H1 (cell line): ENCODE measurements around the gene HADH. TPM values are rescaled to one million over a fixed set of nuclear protein-coding genes. Genes with fewer than 3 reads are reported as not detected.

ENCODE experiments used
- CTCF ChIA-PET: fragments of 300-600 bp; sonication (Branson Sonifier 250); formaldehyde crosslinking; loops from one replicate; lab custom pipeline; 2021; ENCODE audit not compliant: partially characterized antibody; lab: Charles Lee
- POLR2A ChIA-PET: fragments of 300-600 bp; sonication (Branson Sonifier 250); formaldehyde crosslinking; loops from one replicate; lab custom pipeline; 2021; ENCODE audit warnings: inconsistent platforms; ENCODE audit not compliant: partially characterized antibody; lab: Charles Lee
- DNase-seq, 2 experiments: peaks; one replicate each; pipeline versions ENCODE4 v3.0.0 to v3.0.0-alpha.2; 2010 to 2022; ENCODE audit warnings: low spot score in 2 of 2, low read depth in 1 of 2, mixed read lengths in 1 of 2
- FAIRE-seq: peaks from 2 replicates; lab custom pipeline; 2011; peaks lifted over from hg19 to GRCh38; lab: Jason Lieb, UNC
- H2AFZ ChIP-seq: 2 replicates; pipeline ENCODE4 v1.8.1; 2012; ENCODE audit warnings: low read length, inconsistent platforms
- H2AK5ac ChIP-seq: 2 replicates; pipeline ENCODE4 v1.6.1; 2013; ENCODE audit warnings: low read depth, low read length
- H2BK120ac ChIP-seq: replicated peaks from 2 replicates; pipeline ENCODE3; 2013; ENCODE audit warnings: low read depth, low read length, inconsistent platforms
- H2BK12ac ChIP-seq: 2 replicates; pipeline ENCODE4 v1.6.1; 2013; ENCODE audit warnings: low read depth, low read length
- H2BK15ac ChIP-seq: 2 replicates; pipeline ENCODE4 v1.6.1; 2013; ENCODE audit warnings: low read length
- H2BK20ac ChIP-seq: 2 replicates; pipeline ENCODE4 v1.6.1; 2013; ENCODE audit warnings: low read length
- H2BK5ac ChIP-seq: 2 replicates; pipeline ENCODE4 v1.6.1; 2013; ENCODE audit warnings: low read depth, low read length
- H3K14ac ChIP-seq: 2 replicates; pipeline ENCODE4 v1.6.1; 2013; ENCODE audit warnings: inconsistent platforms; ENCODE audit not compliant: insufficient read length
- H3K18ac ChIP-seq: 2 replicates; pipeline ENCODE4 v1.6.1; 2013; ENCODE audit warnings: low read length; ENCODE audit errors: extremely low read depth
- H3K23ac ChIP-seq: 2 replicates; pipeline ENCODE4 v1.6.1; 2013; ENCODE audit warnings: inconsistent platforms; ENCODE audit not compliant: insufficient read length
- H3K23me2 ChIP-seq: 2 replicates; pipeline ENCODE4 v1.6.1; 2013; ENCODE audit warnings: low read depth, low read length
- H3K27ac ChIP-seq: 2 replicates; pipeline ENCODE4 v1.6.1; 2011; ENCODE audit warnings: low read depth, low read length, inconsistent platforms
- H3K27me3 ChIP-seq, 4 experiments: replicated peaks in 1 of 4; 1 replicate in 1 of 4; 2 replicates in 3 of 4; pipeline versions ENCODE4 v1.6.1 to v1.8.1; 2011 to 2013; ENCODE audit warnings: low read length in 3 of 4, mild to moderate bottlenecking in 3 of 4, inconsistent platforms in 2 of 4, mixed read lengths in 2 of 4, moderate library complexity in 1 of 4; ENCODE audit not compliant: control insufficient read depth in 3 of 4, insufficient read depth in 3 of 4; ENCODE audit errors: extremely low read depth in 1 of 4
- H3K36me3 ChIP-seq, 4 experiments: 2 replicates each; pipeline versions ENCODE4 v1.6.1 to v1.8.1; 2011 to 2013; ENCODE audit warnings: mild to moderate bottlenecking in 4 of 4, low read length in 3 of 4, moderate library complexity in 2 of 4, control low read depth in 1 of 4, inconsistent platforms in 1 of 4; ENCODE audit not compliant: insufficient read depth in 4 of 4, control insufficient read depth in 2 of 4
- H3K4ac ChIP-seq: replicated peaks from 2 replicates; pipeline ENCODE3; 2013; ENCODE audit warnings: low read length, low read depth, mixed read lengths, inconsistent platforms; ENCODE audit not compliant: insufficient read length
- H3K4me1 ChIP-seq, 4 experiments: replicated peaks in 1 of 4; 1 replicate in 1 of 4; 2 replicates in 3 of 4; pipeline versions ENCODE4 v1.6.1 to v1.8.1; 2011 to 2013; ENCODE audit warnings: low read length in 3 of 4, inconsistent platforms in 2 of 4, mixed read lengths in 1 of 4; ENCODE audit not compliant: insufficient read depth in 4 of 4, control insufficient read depth in 3 of 4
- H3K4me2 ChIP-seq, 2 experiments: 2 replicates each; pipeline versions ENCODE4 v1.6.1 to v1.8.1; 2011 to 2013; ENCODE audit warnings: low read depth in 2 of 2, low read length in 2 of 2, control low read depth in 1 of 2, inconsistent platforms in 1 of 2, mild to moderate bottlenecking in 1 of 2; ENCODE audit not compliant: insufficient read depth in 1 of 2
- H3K4me3 ChIP-seq, 4 experiments: fragments of 200-600, 300-600 bp in 1 of 4; sonication (generic), shearing (Covaris generic), sonication (Bioruptor Twin) in 1 of 4; 2 replicates each; pipeline versions ENCODE4 v1.5.1 to v1.8.1; 2011 to 2016; ENCODE audit warnings: low read length in 4 of 4, low read depth in 3 of 4, control low read depth in 2 of 4, inconsistent platforms in 2 of 4, mild to moderate bottlenecking in 2 of 4, mixed read lengths in 1 of 4, moderate library complexity in 1 of 4; ENCODE audit not compliant: insufficient read depth in 2 of 4; ENCODE audit errors: extremely low read depth in 1 of 4
- H3K56ac ChIP-seq: replicated peaks from 2 replicates; pipeline ENCODE3; 2013; ENCODE audit warnings: low read depth, mild to moderate bottlenecking, mixed read lengths, low read length, inconsistent platforms; ENCODE audit not compliant: insufficient read length
- H3K79me1 ChIP-seq: 2 replicates; pipeline ENCODE4 v1.6.1; 2013; ENCODE audit warnings: low read depth, low read length, control low read depth
- H3K79me2 ChIP-seq, 2 experiments: 2 replicates each; pipeline versions ENCODE4 v1.6.1 to v1.8.1; 2012 to 2013; ENCODE audit warnings: low read length in 2 of 2, mild to moderate bottlenecking in 2 of 2, inconsistent platforms in 1 of 2; ENCODE audit not compliant: insufficient read depth in 2 of 2, control insufficient read depth in 1 of 2
- H3K9ac ChIP-seq, 4 experiments: replicated peaks in 1 of 4; 1 replicate in 1 of 4; 2 replicates in 3 of 4; pipeline versions ENCODE4 v1.6.1 to v1.8.1; 2011 to 2013; ENCODE audit warnings: low read depth in 3 of 4, low read length in 3 of 4, control low read depth in 2 of 4, mild to moderate bottlenecking in 2 of 4, moderate library complexity in 2 of 4, inconsistent platforms in 1 of 4; ENCODE audit errors: extremely low read depth in 1 of 4
- H3K9me3 ChIP-seq, 2 experiments: 2 replicates each; pipeline versions ENCODE4 v1.6.1 to v1.8.1; 2012 to 2013; ENCODE audit warnings: mild to moderate bottlenecking in 2 of 2, moderate library complexity in 2 of 2, control low read depth in 1 of 2, inconsistent platforms in 1 of 2, low read depth in 1 of 2, low read length in 1 of 2, mixed read lengths in 1 of 2; ENCODE audit not compliant: insufficient read depth in 2 of 2
- H4K20me1 ChIP-seq, 2 experiments: replicated peaks in 1 of 2; 2 replicates each; pipeline versions ENCODE3 to v1.8.1; 2011 to 2013; ENCODE audit warnings: inconsistent platforms in 2 of 2, low read length in 2 of 2, mild to moderate bottlenecking in 1 of 2; ENCODE audit not compliant: insufficient read depth in 2 of 2, control insufficient read depth in 1 of 2
- H4K5ac ChIP-seq: 2 replicates; pipeline ENCODE4 v1.6.1; 2013; ENCODE audit warnings: low read length, low read depth, mixed read lengths, inconsistent platforms; ENCODE audit not compliant: insufficient read length
- H4K8ac ChIP-seq: 2 replicates; pipeline ENCODE4 v1.8.0; 2013; ENCODE audit warnings: mild to moderate bottlenecking, moderate library complexity, low read length, inconsistent platforms; ENCODE audit not compliant: insufficient read depth; ENCODE audit errors: extremely low read depth
- H4K91ac ChIP-seq: replicated peaks from 2 replicates; pipeline ENCODE3; 2013; ENCODE audit warnings: low read length, mixed read lengths, inconsistent platforms; ENCODE audit not compliant: insufficient read length
- CBX5 ChIP-seq: fragments of 300-800, 300-1000 bp; sonication (generic); IDR thresholded peaks from 2 replicates; pipeline ENCODE4 v1.7.1; 2016; ENCODE audit warnings: antibody characterized with exemption, low read length, low read depth
- POU5F1 ChIP-seq: IDR thresholded peaks from 2 replicates; pipeline ENCODE4 v1.6.1; 2011; ENCODE audit warnings: low read depth, mild to moderate bottlenecking, low read length, moderate library complexity
- SIX5 ChIP-seq: IDR thresholded peaks from 2 replicates; pipeline ENCODE4 v1.6.1; 2011; ENCODE audit warnings: mild to moderate bottlenecking, low read depth, low read length
- WGBS, 2 experiments: shearing (Covaris generic) in 1 of 2; methylation state at CpG; one replicate each; pipeline versions ENCODE4 v1.1.6 to v1.1.7; 2013 to 2015; ENCODE audit warnings: low lambda C conversion rate in 2 of 2, mixed read lengths in 2 of 2, inconsistent platforms in 1 of 2, low coverage in 1 of 2, missing lambda C conversion rate in 1 of 2; ENCODE audit not compliant: insufficient replicate concordance in 2 of 2, insufficient coverage in 1 of 2, insufficient read length in 1 of 2; ENCODE audit errors: extremely low coverage in 1 of 2, missing lambda C conversion rate in 1 of 2; 5-methylcytosine and 5-hydroxymethylcytosine counted together
- polyA plus RNA-seq, 7 experiments: library from polyadenylated mRNA; depleted of rRNA in 3 of 7; stranded (reverse) in 5 of 7; unstranded in 2 of 7; fragments of >200 nt in 5 of 7; fragments of 200-250 nt in 2 of 7; gene quantifications; 1 replicate in 5 of 7; 2 replicates in 1 of 7; 4 replicates in 1 of 7; pipeline versions ENCODE4 v1.2.1 to v1.2.3, GENCODE V29; 2011 to 2013; ENCODE audit warnings: missing spikeins in 2 of 7, mixed read lengths in 2 of 7
- total RNA-seq: library from RNA; stranded (reverse); fragmentation: NEBNext Ultra II Directional; extraction: Animal tissue kit (Norgen Biotek cat#: 25700); gene quantifications from 2 replicates; pipeline ENCODE4 v1.2.1, GENCODE V29; 2021

The HADH gene
- total and polyA plus RNA-seq, 2 of the 8 experiments (the other 6 are each of a cell fraction or from before 2014, with no cell fraction given) = 47.5 to 54.4 TPM

DNA sequence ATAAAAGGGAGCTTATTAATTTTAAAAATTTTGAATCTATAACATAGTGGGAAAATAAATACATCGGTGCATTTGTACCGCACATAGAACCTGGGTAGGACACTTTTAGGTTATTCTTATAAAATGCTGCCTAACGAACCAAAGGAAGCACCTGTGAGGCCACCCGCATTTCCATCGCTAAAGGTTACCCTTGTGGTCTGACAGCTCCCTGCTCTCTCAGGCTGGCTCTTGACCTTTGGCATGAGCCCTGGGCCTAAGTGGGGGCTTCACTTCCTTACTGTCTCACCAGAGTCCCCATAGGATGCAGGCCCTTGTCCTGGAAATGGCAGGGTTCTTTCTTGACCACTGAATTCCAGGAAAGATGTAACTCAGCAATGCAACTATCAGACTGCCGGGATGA is 46.0 kb downstream of the HADH start:
- no peak overlapping the region for H3K4me2 ChIP-seq
- no peak overlapping the region for H3K4me3 ChIP-seq
- no peak overlapping the region for H4K91ac ChIP-seq
- H3K79me2 ChIP-seq = no peaks in the 10 kb centered on the region
- no peak for FAIRE-seq
- no peak for TF ChIP-seq SIX5
- no peak for TF ChIP-seq POU5F1
- no peak for TF ChIP-seq CBX5
- no peaks in the 10 kb centered on the region for H3K4me1 ChIP-seq
- no peak overlapping the region for H2BK15ac ChIP-seq
- no peak overlapping the region for H4K8ac ChIP-seq
- H3K56ac ChIP-seq = no peak overlapping the region
- H2BK5ac ChIP-seq = no peak overlapping the region
- WGBS, 2 experiments = 93% methylated on average over 6 of the region's 6 CpGs; no CpG with 5 or more reads in 1 of the 2 experiments
- no peak overlapping the region for H3K9ac ChIP-seq
- no peak overlapping the region for H2BK20ac ChIP-seq
- H3K23me2 ChIP-seq = no peaks in the 10 kb centered on the region
- H3K36me3 ChIP-seq = peaks cover 3 to 17% (median 9%) of the 10 kb centered on the region in 4 experiments; a peak in 6 of 8 replicates
- H3K79me1 ChIP-seq = no peaks in the 10 kb centered on the region
- H2BK120ac ChIP-seq = no peak overlapping the region
- no peak overlapping the region for H3K18ac ChIP-seq
- no peaks in the 10 kb centered on the region for H3K27me3 ChIP-seq
- no peak overlapping the region for H4K5ac ChIP-seq
- no peak overlapping the region for H3K14ac ChIP-seq
- H3K27ac ChIP-seq = no peak overlapping the region
- H3K9me3 ChIP-seq = no peaks in the 10 kb centered on the region
- no peak overlapping the region for H3K4ac ChIP-seq
- no peak overlapping the region for H2AFZ ChIP-seq
- no peak overlapping the region for H2AK5ac ChIP-seq
- no peak overlapping the region for H2BK12ac ChIP-seq
- CTCF ChIA-PET = interaction anchor here (0.6 to 10.3 kb wide), 9 partner anchors 10 to 1350 kb away, joined by 3 to 119 read pairs (median 4); no protein-coding TSS in a partner anchor
- no peak overlapping the region for H3K23ac ChIP-seq
- DNase-seq = no peak
- H4K20me1 ChIP-seq = no peaks in the 10 kb centered on the region
- POLR2A ChIA-PET = interaction anchor here (0.6 to 1.1 kb wide), 4 partner anchors 10 to 397 kb away, joined by 3 to 6 read pairs (median 3); partner anchors contain the start of gene HADH
